KOPT-K1 (cell line): ENCODE measurements around the gene DOCK11.
"Not testable (repeated sequence)": the region's sequence is repeated elsewhere in the genome, so short reads cannot be mapped to it uniquely, and the experiment has no call there.

Experiments used
- H3K27ac ChIP-seq: fragments of 200-600 bp; sonication (generic); 2 replicates; pipeline ENCODE4 v1.5.1; 2016; ENCODE audit warnings: antibody characterized with exemption, mild to moderate bottlenecking, low read depth, low read length; ENCODE audit not compliant: poor library complexity, severe bottlenecking
- H3K36me3 ChIP-seq: fragments of 200-600 bp; sonication (generic); 2 replicates; pipeline ENCODE4 v1.5.1; 2017; ENCODE audit warnings: antibody characterized with exemption, mild to moderate bottlenecking, low read length, moderate library complexity; ENCODE audit not compliant: insufficient read depth
- H3K9me3 ChIP-seq: fragments of 200-600 bp; sonication (generic); 2 replicates; pipeline ENCODE4 v1.5.1; 2017; ENCODE audit warnings: antibody characterized with exemption, low read length, mild to moderate bottlenecking; ENCODE audit not compliant: insufficient read depth, poor library complexity, severe bottlenecking

The DOCK11 gene

DNA sequence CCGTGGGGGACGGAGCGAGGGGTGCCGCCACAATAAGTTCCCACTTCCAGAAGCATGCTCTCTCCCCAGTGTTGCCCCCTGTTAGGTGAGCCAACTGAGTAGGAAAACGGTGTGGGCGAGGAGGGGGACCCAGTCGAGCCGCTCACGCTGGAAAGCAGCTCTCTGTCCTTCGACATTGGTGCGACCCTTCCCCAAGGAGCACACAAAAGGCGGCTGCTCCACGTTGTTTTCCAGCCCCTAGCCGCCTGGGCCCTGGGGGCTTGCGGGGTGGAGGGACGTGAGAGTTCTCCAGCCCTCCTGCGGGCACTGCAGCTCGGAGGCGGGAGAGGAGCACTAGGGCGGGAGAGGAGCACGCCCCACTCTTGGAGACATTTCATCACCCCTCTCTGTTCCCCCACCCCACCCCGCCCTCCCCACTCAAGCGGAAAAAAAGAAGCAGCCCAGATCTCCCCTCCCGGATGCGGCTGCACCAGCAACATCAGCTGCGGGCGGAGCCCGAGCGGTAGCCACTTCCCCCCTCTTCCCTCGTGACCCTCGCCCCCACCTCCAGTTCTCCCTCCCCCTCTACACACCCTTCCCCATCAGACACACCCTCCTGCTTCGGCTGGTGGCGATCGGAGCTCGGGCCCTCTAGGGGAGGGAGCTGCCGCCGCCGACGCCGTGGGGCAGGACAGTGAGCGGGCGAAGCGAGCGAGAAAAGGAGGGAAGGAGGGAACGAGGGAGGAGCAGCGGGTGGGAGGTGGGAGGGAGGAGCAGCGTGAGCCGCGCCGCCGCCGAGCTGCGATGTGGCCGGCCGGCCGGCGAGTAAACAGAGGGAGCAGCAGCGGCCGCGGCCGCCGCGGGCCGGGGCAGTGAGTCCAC is at the start of gene DOCK11:
Gene DOCK11 (plus strand): TSS at position 755 of the 861 bp plus-strand sequence. CDS start 157 bp downstream, outside the sequence.
- Histone ChIP-seq H3K36me3 (no peaks in the 10 kb centered on the region), H3K9me3 (no peaks in the 10 kb centered on the region), H3K27ac (peak within 1 kb of the TSS; percentile 93)

DNA sequence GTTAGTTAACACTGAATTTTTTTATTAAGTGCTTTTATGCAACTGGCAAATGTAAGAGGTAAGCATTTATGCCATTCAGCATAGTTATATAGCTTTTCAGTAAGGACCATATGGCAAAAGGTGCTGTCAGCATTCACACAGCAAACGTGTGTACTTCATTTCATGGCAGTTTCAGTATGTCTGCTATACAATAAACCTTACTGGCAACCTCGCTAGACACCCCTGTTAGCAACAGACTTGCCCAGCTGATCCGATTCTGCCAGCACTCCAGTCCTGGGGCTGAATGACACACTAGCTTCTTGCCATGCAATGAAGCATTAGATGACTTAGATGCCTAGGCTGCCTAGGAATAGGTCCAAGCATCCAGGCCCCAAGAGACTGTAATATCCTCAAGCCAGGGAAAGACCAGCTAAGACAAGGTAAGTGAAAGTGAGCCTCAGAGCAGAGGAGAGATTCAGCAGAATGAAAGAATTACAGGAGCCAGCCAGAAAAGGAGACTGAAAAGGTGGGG is 47.3 kb upstream of the DOCK11 start:
- H3K36me3 ChIP-seq, result peaks cover 5% of the 10 kb centered on the region; the same call in 1 of the 2 replicates
- no peak overlapping the region for H3K27ac ChIP-seq
- no peaks in the 10 kb centered on the region for H3K9me3 ChIP-seq

DNA sequence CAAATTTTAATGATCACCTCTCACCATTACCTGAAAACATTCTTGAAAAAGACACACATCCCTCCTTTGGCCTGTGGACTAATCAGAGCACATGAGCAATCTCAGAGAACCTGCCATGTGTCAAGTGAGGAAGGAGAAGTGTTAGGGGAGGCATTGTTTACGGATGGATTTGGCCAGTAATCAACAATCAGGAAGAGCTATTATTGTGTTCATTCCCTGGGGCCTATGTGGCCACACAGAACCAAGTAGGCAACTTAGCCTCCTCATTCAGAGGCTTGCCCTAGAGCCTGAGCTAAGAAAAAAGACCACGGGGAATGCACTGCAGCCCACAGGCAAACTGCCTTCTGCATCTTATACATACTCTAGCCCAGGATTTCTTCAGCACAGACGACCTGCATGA is 40.6 kb upstream of the DOCK11 start:
- H3K27ac ChIP-seq, result no peak overlapping the region
- H3K36me3 ChIP-seq, result no peaks in the 10 kb centered on the region

DNA sequence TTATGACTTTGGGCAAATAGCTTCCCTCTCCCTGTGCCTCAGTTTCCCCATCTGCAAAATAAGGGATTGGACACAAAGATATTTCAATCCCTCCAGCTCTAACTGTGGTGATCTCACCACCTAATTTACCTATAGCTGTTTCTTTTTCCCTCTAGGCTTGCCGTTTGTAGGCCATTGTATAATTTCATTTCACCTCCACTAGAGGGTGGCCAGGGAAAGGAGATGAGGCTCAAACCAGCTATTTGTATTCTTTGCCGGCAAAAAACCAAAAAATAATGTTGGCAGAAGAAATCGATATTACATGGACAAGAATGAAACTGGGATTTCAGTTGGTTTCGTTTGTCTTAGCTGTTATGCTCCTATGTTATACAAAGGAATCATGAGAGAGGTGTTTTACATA is 36.1 kb upstream of the DOCK11 start:
- Histone ChIP-seq H3K27ac (no peak overlapping the region), H3K36me3 (no peaks in the 10 kb centered on the region), H3K9me3 (no peaks in the 10 kb centered on the region)

More for the DNA sequence above, 40.6 kb upstream of the DOCK11 start:
- H3K9me3 ChIP-seq, result no peaks in the 10 kb centered on the region

DNA sequence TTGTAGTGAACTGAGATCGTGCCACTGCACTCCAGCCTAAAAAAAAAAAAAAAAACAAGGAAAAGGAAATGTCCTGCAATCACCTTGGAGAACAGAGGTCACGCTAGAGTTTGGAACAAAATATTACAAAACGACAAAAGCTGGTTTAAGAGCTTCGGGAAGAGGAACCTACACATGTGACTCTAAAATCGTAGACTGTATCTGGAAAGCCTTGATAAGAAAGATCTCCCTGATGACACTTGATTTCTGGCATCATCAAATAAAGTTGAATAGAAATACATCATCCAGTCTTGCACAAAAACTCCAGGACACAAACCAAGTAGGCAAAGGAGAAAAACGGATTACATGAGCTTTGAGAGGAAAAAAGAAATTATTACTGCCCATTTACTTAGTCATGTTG is 31.1 kb upstream of the DOCK11 start:
- Histone ChIP-seq H3K9me3 (no peaks in the 10 kb centered on the region), H3K36me3 (no peaks in the 10 kb centered on the region), H3K27ac (no peak overlapping the region)

DNA sequence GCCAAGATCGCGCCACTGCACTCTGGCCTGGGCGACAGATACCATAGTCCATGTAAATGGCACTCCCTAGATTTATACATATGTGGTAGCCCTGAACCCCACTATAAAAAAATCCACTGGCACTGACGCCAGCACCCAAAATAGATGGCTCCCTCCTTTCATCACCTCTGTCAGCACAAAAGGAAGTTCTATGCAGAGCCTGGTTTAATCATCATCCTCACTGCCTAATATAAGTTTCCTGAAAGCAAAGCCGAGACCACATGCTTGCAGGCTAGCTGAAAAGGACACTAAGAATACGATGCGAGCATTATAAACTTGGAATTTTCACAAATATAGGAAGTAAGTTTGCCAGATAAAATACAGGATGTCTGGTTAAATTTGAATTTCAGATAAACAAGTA is 27.5 kb upstream of the DOCK11 start:
- Histone ChIP-seq H3K36me3 (no peaks in the 10 kb centered on the region), H3K27ac (no peak overlapping the region), H3K9me3 (no peaks in the 10 kb centered on the region)

DNA sequence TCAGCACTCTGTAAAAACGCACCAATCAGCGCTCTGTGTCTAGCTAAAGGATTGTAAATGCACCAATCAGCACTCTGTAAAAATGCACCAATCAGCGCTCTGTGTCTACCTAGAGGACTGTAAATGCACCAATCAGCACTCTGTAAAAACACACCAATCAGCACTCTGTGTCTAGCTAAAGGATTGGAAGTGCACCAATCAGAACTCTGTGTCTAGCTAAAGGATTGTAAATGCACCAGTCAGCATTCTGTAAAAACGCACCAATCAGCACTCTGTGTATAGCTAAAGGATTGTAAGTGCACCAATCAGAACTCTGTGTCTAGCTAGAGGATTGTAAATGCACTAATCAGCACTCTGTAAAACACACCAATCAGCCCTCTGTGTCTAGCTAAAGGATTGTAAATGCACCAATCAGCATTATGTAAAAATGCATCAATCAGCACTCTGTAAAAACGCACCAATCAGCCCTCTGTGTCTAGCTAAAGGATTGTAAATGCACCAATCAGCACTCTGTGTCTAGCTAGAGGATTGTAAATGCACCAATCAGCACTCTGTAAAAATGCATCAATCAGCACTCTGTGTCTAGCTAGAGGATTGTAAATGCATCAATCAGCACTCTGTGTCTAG is 24.8 kb upstream of the DOCK11 start:
- not testable (repeated sequence) for H3K9me3 ChIP-seq, H3K27ac ChIP-seq, H3K36me3 ChIP-seq

DNA sequence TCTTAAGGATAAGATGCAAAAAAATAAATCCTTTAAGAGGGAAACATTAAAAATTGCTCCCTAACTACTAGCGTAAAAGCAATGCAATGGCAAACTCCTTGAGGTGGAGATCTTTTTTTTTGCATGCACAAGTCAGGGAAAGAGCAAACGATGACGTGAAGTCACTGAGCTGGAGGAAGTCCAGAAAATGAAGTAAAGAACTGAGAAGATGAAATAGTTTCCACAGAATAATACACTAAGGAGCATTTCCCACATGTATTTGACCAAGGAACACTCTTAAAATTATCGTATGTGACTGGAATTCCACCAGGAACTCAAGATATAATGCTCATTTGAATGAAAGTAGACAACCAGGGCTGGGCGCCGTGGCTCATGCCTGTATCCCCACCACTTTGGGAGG is 21.0 kb upstream of the DOCK11 start:
- no peak overlapping the region for H3K27ac ChIP-seq
- no peaks in the 10 kb centered on the region for H3K36me3 ChIP-seq
- H3K9me3 ChIP-seq, result no peaks in the 10 kb centered on the region

DNA sequence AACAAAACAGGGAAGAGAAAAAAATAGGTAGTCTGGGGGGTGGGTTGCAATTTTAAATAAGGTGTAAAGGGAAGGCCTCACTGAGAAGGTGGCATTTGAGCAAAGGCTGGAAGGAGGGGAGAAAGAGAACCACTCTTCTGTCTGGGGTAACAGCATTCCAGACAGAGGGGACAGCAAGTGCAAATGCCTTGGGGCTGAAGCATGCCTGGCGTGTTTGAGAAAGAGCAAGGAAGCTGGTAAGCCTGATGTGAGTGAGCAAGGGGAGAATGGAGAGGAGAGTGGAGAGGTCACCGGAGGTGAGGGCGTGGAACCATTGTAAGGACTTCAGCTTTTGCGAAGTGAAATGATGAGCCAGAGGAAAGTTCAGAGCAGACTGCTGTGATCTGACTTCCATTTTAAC is 19.7 kb upstream of the DOCK11 start:
- no peaks in the 10 kb centered on the region for H3K9me3 ChIP-seq
- no peak overlapping the region for H3K27ac ChIP-seq
- H3K36me3 ChIP-seq, result no peaks in the 10 kb centered on the region

DNA sequence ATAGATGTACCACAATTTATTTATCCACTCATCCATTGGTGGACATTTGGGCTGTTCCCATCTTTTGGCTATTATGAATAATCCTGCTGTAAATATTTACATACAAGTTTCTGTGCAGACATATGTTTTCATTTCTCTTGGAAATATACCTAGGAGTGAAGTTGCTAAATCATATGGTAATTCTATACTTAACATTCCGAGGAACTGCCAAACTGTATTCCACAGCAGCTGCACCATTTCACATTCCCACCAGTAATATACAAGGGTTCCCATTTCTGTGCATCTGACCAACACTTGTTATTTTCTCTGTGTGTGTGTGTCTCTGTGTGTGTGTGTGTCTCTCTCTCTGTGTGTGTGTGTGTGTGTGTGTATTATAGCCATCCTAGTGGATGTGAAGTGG is 15.4 kb upstream of the DOCK11 start:
- Histone ChIP-seq H3K36me3 (no peaks in the 10 kb centered on the region), H3K9me3 (no peaks in the 10 kb centered on the region), H3K27ac (no peak overlapping the region)

DNA sequence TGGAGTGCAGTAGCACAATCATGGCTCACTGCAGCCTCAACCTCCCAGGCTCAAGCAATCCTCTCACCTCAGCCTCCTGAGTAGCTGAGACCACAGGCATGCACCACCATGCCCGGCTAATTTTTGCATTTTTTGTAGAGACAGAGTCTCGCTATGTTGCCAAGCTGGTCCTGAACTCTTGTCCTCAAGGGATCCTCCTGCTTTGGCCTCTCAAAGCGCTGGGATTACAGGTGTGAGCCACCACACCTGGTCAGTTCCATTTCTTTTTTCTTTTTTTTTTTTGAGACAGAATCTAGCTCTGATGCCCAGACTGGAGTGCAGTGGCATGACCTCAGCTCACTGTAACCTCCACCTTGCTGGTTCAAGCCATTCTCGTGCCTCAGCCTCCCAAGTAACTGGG is 13.2 kb upstream of the DOCK11 start:
- H3K36me3 ChIP-seq, H3K9me3 ChIP-seq, H3K27ac ChIP-seq: not testable (repeated sequence)

DNA sequence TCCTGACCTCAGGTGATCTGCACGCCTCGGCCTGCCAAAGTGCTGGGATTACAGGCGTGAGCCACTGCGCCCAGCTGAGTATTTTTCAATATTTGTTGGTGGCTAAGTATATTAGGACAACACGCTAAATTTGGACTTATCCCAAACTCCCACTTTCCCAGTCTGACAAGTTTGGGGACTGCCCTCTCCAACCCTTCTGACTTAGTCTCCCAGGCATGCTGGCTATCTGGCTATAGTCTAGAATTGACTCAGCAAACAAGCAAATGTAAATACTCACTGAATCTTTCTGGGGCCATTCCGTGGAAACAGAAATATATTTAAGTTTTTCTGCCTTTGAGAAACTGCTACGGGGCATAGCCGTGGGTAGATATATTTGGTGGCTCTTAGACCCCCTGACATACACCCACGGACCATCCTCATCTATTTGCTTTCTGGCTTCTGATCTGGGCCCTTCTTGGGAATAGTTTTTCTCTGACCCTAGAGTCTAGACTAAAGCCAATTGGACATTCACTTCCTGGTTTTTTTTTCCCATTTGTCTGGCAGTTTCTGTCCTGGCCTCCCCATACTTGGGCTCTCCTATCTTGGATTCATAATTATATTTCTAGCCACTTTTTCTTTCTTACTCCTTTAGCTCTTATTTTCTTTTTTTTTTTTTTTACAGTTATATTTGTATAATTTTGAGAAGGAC is 11.3 kb upstream of the DOCK11 start:
- Histone ChIP-seq H3K27ac (no peak overlapping the region), H3K36me3 (no peaks in the 10 kb centered on the region), H3K9me3 (no peaks in the 10 kb centered on the region)

DNA sequence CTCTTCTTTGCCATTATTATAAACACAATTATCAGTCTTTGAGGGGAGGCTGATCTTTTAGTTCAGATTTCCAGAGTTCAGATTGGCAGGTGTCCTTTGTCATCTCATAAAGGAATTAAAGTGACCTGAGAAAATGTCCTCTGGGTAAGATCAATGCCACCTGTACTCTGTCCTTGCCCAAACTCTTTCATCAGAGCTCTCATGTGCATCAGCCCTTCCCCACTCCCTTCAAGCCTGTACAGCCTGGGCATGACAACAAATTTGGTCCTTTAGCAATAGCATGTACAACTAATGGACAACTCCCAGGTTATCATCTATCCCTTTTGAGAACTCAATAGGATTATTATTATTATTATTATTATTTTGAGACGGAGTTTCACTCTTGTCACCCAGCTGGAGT is 8.9 kb upstream of the DOCK11 start:
- not testable (repeated sequence) for H3K9me3 ChIP-seq, H3K36me3 ChIP-seq, H3K27ac ChIP-seq

DNA sequence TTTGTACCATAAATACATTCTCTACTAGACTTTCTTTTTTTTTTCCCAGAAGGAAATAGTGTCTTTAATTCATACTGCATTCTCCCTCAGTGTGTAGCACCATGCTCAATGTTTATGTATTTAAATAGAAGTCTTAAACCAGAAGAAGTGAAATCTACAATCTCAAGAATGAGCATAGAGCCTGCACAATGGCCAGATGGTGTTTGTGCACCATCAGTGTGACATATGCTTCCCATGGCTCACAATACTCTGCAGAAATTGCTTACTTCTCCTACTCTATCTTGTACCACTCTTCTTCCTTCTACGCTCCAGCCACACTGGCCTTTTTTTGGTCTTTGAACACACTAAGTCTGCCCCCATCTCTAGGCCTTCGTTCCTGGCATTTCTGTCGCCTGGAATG is 2.6 kb upstream of the DOCK11 start:
- no peaks in the 10 kb centered on the region for H3K36me3 ChIP-seq
- H3K9me3 ChIP-seq, result no peaks in the 10 kb centered on the region
- no peak overlapping the region for H3K27ac ChIP-seq

DNA sequence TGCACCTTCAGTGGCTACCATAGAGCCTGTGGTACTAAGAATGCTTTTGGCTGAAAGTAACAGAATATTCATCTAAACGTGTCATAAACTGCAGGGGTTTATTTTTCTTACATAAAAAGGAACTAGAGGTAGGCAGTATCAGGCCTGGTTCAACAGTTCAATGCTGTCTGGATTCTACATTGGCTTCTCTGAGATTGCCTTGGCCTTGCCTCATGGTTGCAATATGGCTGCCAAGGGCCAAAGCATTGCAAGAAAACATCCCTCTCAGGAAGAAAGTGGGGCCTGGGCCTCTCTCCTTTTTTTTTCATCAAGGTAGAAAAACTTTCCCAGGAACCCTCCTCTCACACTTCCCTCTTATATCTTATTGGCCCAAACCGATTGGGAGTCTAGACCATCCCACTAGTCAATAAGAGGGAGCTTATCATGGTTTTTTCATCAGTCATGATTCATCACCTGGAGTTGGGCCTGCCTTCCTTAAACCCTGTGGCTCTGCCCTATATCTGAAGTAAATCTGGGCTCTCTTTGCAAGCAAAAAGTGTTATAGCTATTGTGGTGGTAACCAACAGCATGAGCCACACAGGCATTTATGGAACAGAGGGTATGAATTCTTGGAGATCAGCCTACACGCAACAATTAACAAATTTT is 1.8 kb upstream of the DOCK11 start:
- H3K27ac ChIP-seq, result no peak overlapping the region
- H3K9me3 ChIP-seq, result no peaks in the 10 kb centered on the region
- no peaks in the 10 kb centered on the region for H3K36me3 ChIP-seq
